ENCODE measurements around the gene STK32C. TPM values are rescaled to one million over a fixed set of nuclear protein-coding genes. Genes with fewer than 3 reads are reported as not detected.
A peak's percentile ranks its signal among the peaks of the same experiment; 100 is the strongest.
"Not testable (repeated sequence)": the region's sequence is repeated elsewhere in the genome, so short reads cannot be mapped to it uniquely, and the experiment has no call there.

STK32C gene
- total and polyA plus RNA-seq, 12 donors = 2.7 to 8.9 (median 5.7) TPM

- Histone ChIP-seq H3K36me3 (peaks cover 0 to 36% (median 0%) of the 10 kb centered on the region in 9 donors), H3K4me3 (no peak overlapping the region), H3K27me3 (no peaks in the 10 kb centered on the region), H3K4me1 (peaks cover 0 to 17% (median 10%) of the 10 kb centered on the region in 9 donors), H3K27ac (no peak overlapping the region), H3K9me3 (no peaks in the 10 kb centered on the region)
- no peak for ATAC-seq
- no peak for TF ChIP-seq CTCF (IDR thresholded peaks at IDR 0.05)
- no peak for DNase-seq
- intact Hi-C loops (cut with DNase I) = no loop called here
- WGBS, 2 donors = 93 to 97% methylated on average over 11 of the region's 11 CpGs
These were observed 31.5 kb upstream of the STK32C start for GRCh38 chr10:132339276-132339675.

- H3K9me3 ChIP-seq = no peaks in the 10 kb centered on the region
- peaks cover 0 to 17% (median 10%) of the 10 kb centered on the region in 9 donors for H3K4me1 ChIP-seq
- no peak overlapping the region for H3K27ac ChIP-seq
- no peak overlapping the region for H3K4me3 ChIP-seq
- WGBS, 2 donors = 90 to 94% methylated on average over 10 of the region's 10 CpGs
- H3K27me3 ChIP-seq = no peaks in the 10 kb centered on the region
- TF ChIP-seq CTCF (IDR thresholded peaks at IDR 0.05) = no peak
- intact Hi-C loops (cut with DNase I) = no loop called here
- DNase-seq (no peak), ATAC-seq (no peak)
- H3K36me3 ChIP-seq = peaks cover 0 to 34% (median 0%) of the 10 kb centered on the region in 9 donors
These were observed 31.1 kb upstream of the STK32C start for GRCh38 chr10:132338876-132339275.

- H3K4me1 ChIP-seq = peaks cover 0 to 20% (median 14%) of the 10 kb centered on the region in 9 donors
- H3K9me3 ChIP-seq; intact Hi-C loops (cut with DNase I); ATAC-seq; DNase-seq; H3K27me3 ChIP-seq; H3K27ac ChIP-seq: not testable (repeated sequence)
- H3K36me3 ChIP-seq = peaks cover 0 to 24% (median 0%) of the 10 kb centered on the region in 9 donors
- peak overlapping the region in 2 of 10 donors; percentile 48 to 55 for H3K4me3 ChIP-seq
- WGBS, 2 donors = 96% methylated on average over 7 of the region's 7 CpGs
These were observed 30.1 kb upstream of the STK32C start for GRCh38 chr10:132337854-132338253.

GRCh38 chr10:132336919-132337407, 29.2 kb upstream of the STK32C start:
- WGBS, 2 donors = 36 to 50% methylated on average over 19 of the region's 19 CpGs
- peak in 4 of 8 donors; percentile 35 to 42 (median 38) for ATAC-seq

More at GRCh38 chr10:132336919-132337407, 29.2 kb upstream of the STK32C start:
- Histone ChIP-seq H3K9me3 (no peaks in the 10 kb centered on the region), H3K4me3 (peak overlapping the region; percentile 14 to 59 (median 48)), H3K27ac (peak overlapping the region in 9 of 10 donors; percentile 48 to 87 (median 65)), H3K4me1 (peaks cover 5 to 28% (median 22%) of the 10 kb centered on the region in 9 donors), H3K27me3 (no peaks in the 10 kb centered on the region), H3K36me3 (peaks cover 0 to 15% (median 0%) of the 10 kb centered on the region in 9 donors)
- no peak for DNase-seq
- no peak for TF ChIP-seq CTCF (IDR thresholded peaks at IDR 0.05)
- intact Hi-C loops (cut with DNase I) = no loop called here

All from heart right ventricle (tissue), 16 donors.